Superior temporal gyrus (tissue), 1 donor: ENCODE measurements around the gene HSPB3.
"Not testable (repeated sequence)": the region's sequence is repeated elsewhere in the genome, so short reads cannot be mapped to it uniquely, and the experiment has no call there.

Experiments used
- DNase-seq: peaks from one replicate; pipeline ENCODE4 v3.0.0-alpha.2; 2016; ENCODE audit errors: extremely low spot score

HSPB3 gene

GRCh38 chr5:54455413-54456157 is at the start of gene HSPB3:
TSS of gene HSPB3 (plus strand) at chr5:54455699. CDS start at chr5:54455790, 91 bp downstream.
- peak; percentile 65 for DNase-seq

- no peak for DNase-seq
These were observed 44.3 kb upstream of the HSPB3 start for GRCh38 chr5:54411176-54411575.

GRCh38 chr5:54412913-54413312 is 42.6 kb upstream of the HSPB3 start:
- DNase-seq = no peak

- no peak for DNase-seq
These were observed 40.4 kb upstream of the HSPB3 start for GRCh38 chr5:54415147-54415546.

- DNase-seq = no peak
These were observed 39.5 kb upstream of the HSPB3 start for GRCh38 chr5:54415896-54416601.

- peak; percentile 87 for DNase-seq
These were observed 35.7 kb upstream of the HSPB3 start for GRCh38 chr5:54419573-54420423.

- DNase-seq = not testable (repeated sequence)
These were observed 35.0 kb upstream of the HSPB3 start for GRCh38 chr5:54420511-54420910.

GRCh38 chr5:54421976-54422375 is 33.5 kb upstream of the HSPB3 start:
- DNase-seq = no peak

GRCh38 chr5:54425258-54425657 is 30.2 kb upstream of the HSPB3 start:
- no peak for DNase-seq

- no peak for DNase-seq
These were observed 29.3 kb upstream of the HSPB3 start for GRCh38 chr5:54426209-54426608.

GRCh38 chr5:54434650-54435049 is 20.8 kb upstream of the HSPB3 start:
- not testable (repeated sequence) for DNase-seq

- no peak for DNase-seq
These were observed 16.7 kb upstream of the HSPB3 start for GRCh38 chr5:54438620-54439389.

- DNase-seq = peak; percentile 53
These were observed 15.0 kb upstream of the HSPB3 start for GRCh38 chr5:54440456-54440893.

GRCh38 chr5:54442271-54442670 is 13.2 kb upstream of the HSPB3 start:
- DNase-seq = no peak

GRCh38 chr5:54443270-54443669 is 12.2 kb upstream of the HSPB3 start:
- peak; percentile 59 for DNase-seq

GRCh38 chr5:54445691-54446378 is 9.7 kb upstream of the HSPB3 start:
- no peak for DNase-seq

- no peak for DNase-seq
These were observed 9.1 kb upstream of the HSPB3 start for GRCh38 chr5:54446379-54446732.

GRCh38 chr5:54449923-54450322 is 5.6 kb upstream of the HSPB3 start:
- no peak for DNase-seq

- no peak for DNase-seq
These were observed 5.0 kb upstream of the HSPB3 start for GRCh38 chr5:54450542-54450941.

GRCh38 chr5:54453046-54453445 is 2.5 kb upstream of the HSPB3 start:
- no peak for DNase-seq

GRCh38 chr5:54454602-54455001 is 897 bp upstream of the HSPB3 start:
- DNase-seq = no peak
